ENCODE measurements around the gene ATP11A. TPM values are rescaled to one million over a fixed set of nuclear protein-coding genes. Genes with fewer than 3 reads are reported as not detected.

ATP11A gene
- total RNA-seq, 1 experiment from 2014 or later = 65.3 TPM

DNA sequence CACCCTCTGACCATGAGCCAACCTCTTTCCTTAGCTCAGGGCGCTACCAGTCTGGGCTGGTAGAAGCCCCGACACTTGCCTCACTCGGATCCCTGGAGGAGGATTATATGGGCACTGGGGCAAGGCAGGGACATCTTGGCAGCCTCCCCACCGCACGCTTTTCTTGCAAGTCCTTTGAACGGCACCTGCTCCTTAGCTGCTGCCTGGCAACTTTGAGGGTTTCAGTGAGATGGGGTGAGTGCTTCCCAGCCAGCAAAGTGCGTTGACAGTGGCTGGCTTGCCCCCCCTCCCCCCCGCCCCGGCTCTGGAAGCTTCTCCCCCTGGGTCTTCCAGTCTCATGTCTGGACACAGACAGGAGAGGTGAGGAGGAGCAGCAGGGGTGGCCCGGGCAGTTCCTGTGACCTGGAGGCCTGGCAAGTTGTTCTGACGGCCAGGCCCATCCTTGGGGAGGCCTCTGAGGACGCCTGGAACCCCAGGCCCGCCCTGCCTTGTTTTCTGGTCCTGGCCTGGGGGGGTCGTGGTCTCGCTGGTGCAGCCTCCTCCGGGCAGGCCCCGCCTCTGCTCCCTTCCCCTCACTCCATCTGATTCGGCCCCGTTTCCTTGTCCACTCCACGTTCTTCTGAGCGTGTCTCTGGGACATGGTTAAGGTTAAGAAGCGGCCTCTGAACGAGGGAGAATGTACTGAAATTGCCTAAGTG, 75.2 kb downstream of the ATP11A start:
- Mint-ChIP-seq H3K9me3 (no peaks in the 10 kb centered on the region), H3K27ac (peak overlapping the region in 2 of 3 experiments; percentile 21 to 63; a peak in 4 of 7 replicates), H3K4me3 (no peak overlapping the region), H3K27me3 (ENCODE audit: low read depth) (no peaks in the 10 kb centered on the region), H3K4me1 (peaks cover 40 to 55% of the 10 kb centered on the region in 2 experiments), H3K36me3 (ENCODE audit: insufficient read depth in 1 of 3, low read depth in 3 of 3) (peaks cover 0 to 4% (median 2%) of the 10 kb centered on the region in 3 experiments; a peak in 2 of 7 replicates)
- H3K4ac ChIP-seq (ENCODE audit: low read depth, low read length) = no peak overlapping the region
- H2BK15ac ChIP-seq (ENCODE audit: low read depth, low read length) = no peak overlapping the region
- no peaks in the 10 kb centered on the region for H3K4me1 ChIP-seq (ENCODE audit: insufficient read depth, low read length)
- no peak overlapping the region for H4K91ac ChIP-seq (ENCODE audit: insufficient read length, low read depth, low read length)
- no peak overlapping the region for H4K5ac ChIP-seq (ENCODE audit: insufficient read length, low read depth, low read length)
- TF ChIP-seq, protein P1, sequence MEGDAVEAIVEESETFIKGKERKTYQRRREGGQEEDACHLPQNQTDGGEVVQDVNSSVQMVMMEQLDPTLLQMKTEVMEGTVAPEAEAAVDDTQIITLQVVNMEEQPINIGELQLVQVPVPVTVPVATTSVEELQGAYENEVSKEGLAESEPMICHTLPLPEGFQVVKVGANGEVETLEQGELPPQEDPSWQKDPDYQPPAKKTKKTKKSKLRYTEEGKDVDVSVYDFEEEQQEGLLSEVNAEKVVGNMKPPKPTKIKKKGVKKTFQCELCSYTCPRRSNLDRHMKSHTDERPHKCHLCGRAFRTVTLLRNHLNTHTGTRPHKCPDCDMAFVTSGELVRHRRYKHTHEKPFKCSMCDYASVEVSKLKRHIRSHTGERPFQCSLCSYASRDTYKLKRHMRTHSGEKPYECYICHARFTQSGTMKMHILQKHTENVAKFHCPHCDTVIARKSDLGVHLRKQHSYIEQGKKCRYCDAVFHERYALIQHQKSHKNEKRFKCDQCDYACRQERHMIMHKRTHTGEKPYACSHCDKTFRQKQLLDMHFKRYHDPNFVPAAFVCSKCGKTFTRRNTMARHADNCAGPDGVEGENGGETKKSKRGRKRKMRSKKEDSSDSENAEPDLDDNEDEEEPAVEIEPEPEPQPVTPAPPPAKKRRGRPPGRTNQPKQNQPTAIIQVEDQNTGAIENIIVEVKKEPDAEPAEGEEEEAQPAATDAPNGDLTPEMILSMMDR (conservative IDR thresholded peaks at IDR 0.05) = no peak
- H3K23me2 ChIP-seq (ENCODE audit: insufficient read length, low read depth, low read length, poor library complexity, severe bottlenecking) = no peaks in the 10 kb centered on the region
- H2BK12ac ChIP-seq (ENCODE audit: insufficient read length, low read depth, low read length) = no peak overlapping the region
- no CpG with 5 or more reads among the region's 23 CpGs for WGBS (ENCODE audit: extremely low coverage, insufficient read length, low lambda C conversion rate)
- no peak overlapping the region for H2AFZ ChIP-seq (ENCODE audit: low read length)
- H3K9ac ChIP-seq (ENCODE audit: extremely low read depth, insufficient read length, low read length) = no peak overlapping the region
- H3T11ph ChIP-seq (ENCODE audit: low read length) = no peak overlapping the region
- H2BK5ac ChIP-seq (ENCODE audit: insufficient read length, low read length) = no peak overlapping the region
- no peaks in the 10 kb centered on the region for H3K27me3 ChIP-seq (ENCODE audit: insufficient read depth, low read length)
- no peak overlapping the region for H3K18ac ChIP-seq (ENCODE audit: insufficient read length, low read depth, low read length)
- H2BK120ac ChIP-seq (ENCODE audit: low read depth, low read length, poor library complexity, severe bottlenecking) = no peak overlapping the region
- H3K27ac ChIP-seq (ENCODE audit: insufficient read length, low read depth, low read length) = no peak overlapping the region
- H3K14ac ChIP-seq (ENCODE audit: insufficient read depth, low read length) = no peak overlapping the region; the same call in 1 of the 2 replicates
- H3K9me3 ChIP-seq (ENCODE audit: control insufficient read depth, low read depth, low read length) = no peaks in the 10 kb centered on the region
- H4K8ac ChIP-seq (replicated peaks; ENCODE audit: insufficient read length, low read depth, low read length) = no peak overlapping the region
- no peak overlapping the region for H3K4me2 ChIP-seq (ENCODE audit: insufficient read depth, insufficient read length, low read length)
- H2AK5ac ChIP-seq (ENCODE audit: insufficient read length, low read length) = no peak overlapping the region
- H3K79me2 ChIP-seq (ENCODE audit: insufficient read depth, low read length) = no peaks in the 10 kb centered on the region; the same call in 1 of the 2 replicates
- H2BK20ac ChIP-seq (ENCODE audit: low read depth, low read length, poor library complexity, severe bottlenecking) = no peak overlapping the region
- H3K79me1 ChIP-seq (ENCODE audit: insufficient read depth, low read depth, low read length, poor library complexity, severe bottlenecking) = no peaks in the 10 kb centered on the region
- no peaks in the 10 kb centered on the region for H4K20me1 ChIP-seq (ENCODE audit: control insufficient read depth, insufficient read depth, insufficient read length)
- DNase-seq = peak; percentile 26
- H3K56ac ChIP-seq (ENCODE audit: insufficient read length, low read depth, low read length) = no peak overlapping the region
- no peak overlapping the region for H3K23ac ChIP-seq (ENCODE audit: insufficient read length, low read depth, low read length)

Data from H9 (cell line).